MCF 10A (cell line): ENCODE results near the gene FGF14. TPM values are rescaled to one million over a fixed set of nuclear protein-coding genes. Genes with fewer than 3 reads are reported as not detected.

Experiments
- BruUV-seq: library from RNA; stranded (reverse); fragments of 400-500 nt; replicated peaks from 2 replicates; lab custom pipeline; 2021; lab: Mats Ljungman, UMichigan
- CTCF ChIA-PET: fragments of 300-600 bp; sonication (Branson Sonifier 250); formaldehyde crosslinking; extraction: SDS; loops from one replicate; lab custom pipeline; 2021; ENCODE audit warnings: antibody characterized with exemption, inconsistent platforms; lab: Yijun Ruan, JAX
- POLR2A ChIA-PET: fragments of 300-600, 350-650 bp; sonication (Branson Sonifier 250); formaldehyde crosslinking; extraction: SDS; loops from one replicate; lab custom pipeline; 2020; ENCODE audit warnings: antibody characterized with exemption, inconsistent platforms; lab: Yijun Ruan, JAX
- DNase-seq: peaks from one replicate; pipeline ENCODE4 v3.0.0-alpha.2; 2018; ENCODE audit not compliant: unreplicated experiment
- H3K27ac Mint-ChIP-seq: one replicate; pipeline ENCODE4 v1.8.0; 2022; ENCODE audit warnings: mild to moderate bottlenecking, low read depth, mixed read lengths; ENCODE audit not compliant: unreplicated experiment
- H3K27me3 Mint-ChIP-seq: one replicate; pipeline ENCODE4 v1.8.0; 2022; ENCODE audit warnings: mixed read lengths; ENCODE audit not compliant: insufficient read depth, unreplicated experiment
- H3K36me3 Mint-ChIP-seq: one replicate; pipeline ENCODE4 v1.8.0; 2022; ENCODE audit warnings: mild to moderate bottlenecking, moderate library complexity, mixed read lengths; ENCODE audit not compliant: insufficient read depth, unreplicated experiment
- H3K4me1 Mint-ChIP-seq: one replicate; pipeline ENCODE4 v1.8.0; 2022; ENCODE audit warnings: mixed read lengths; ENCODE audit not compliant: insufficient read depth, unreplicated experiment
- H3K4me3 Mint-ChIP-seq: one replicate; pipeline ENCODE4 v1.8.0; 2022; ENCODE audit warnings: mild to moderate bottlenecking, moderate library complexity, mixed read lengths; ENCODE audit not compliant: unreplicated experiment
- H3K9me3 Mint-ChIP-seq: one replicate; pipeline ENCODE4 v1.8.0; 2022; ENCODE audit warnings: mixed read lengths; ENCODE audit not compliant: unreplicated experiment
- intact Hi-C: fragments of 100-400 bp; cut with micrococcal nuclease; formaldehyde crosslinking; loops from 2 replicates; pipeline ENCODE4 v1.14.1; 2022
- total RNA-seq: library from RNA; stranded (reverse); gene quantifications from 2 replicates; pipeline ENCODE4 v1.2.3, GENCODE V29; 2022
- TF ChIP-seq, protein P1 (sequence below): fragments of 200-600 bp; IDR thresholded peaks from one replicate; pipeline ENCODE4 v1.8.0; 2022; ENCODE audit warnings: antibody characterized with exemption, mild to moderate bottlenecking; ENCODE audit not compliant: unreplicated experiment

Gene FGF14
- total RNA-seq, 1 experiment from 2014 or later, result not detected

DNA sequence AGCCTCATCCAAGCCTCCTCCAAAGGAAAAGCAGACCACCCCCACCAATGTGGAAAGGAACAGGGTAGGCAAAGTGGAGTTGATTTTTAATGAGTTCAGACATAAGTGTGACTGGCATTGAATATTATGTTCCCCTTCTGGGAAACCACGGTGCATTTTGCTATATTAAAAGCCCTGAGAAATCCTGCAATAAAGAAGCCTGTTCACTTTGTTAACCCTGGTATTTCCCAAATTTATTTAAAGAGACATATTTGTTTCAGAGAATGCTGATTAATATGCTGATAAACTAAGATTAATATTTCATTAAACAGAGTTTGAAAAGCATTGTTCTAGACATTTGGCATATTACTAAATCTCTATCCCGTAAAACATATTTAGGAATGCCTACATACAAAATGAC, 151.4 kb downstream of the FGF14 start:
- Mint-ChIP-seq H3K9me3 (no peaks in the 10 kb centered on the region), H3K4me1 (no peaks in the 10 kb centered on the region), H3K27me3 (no peaks in the 10 kb centered on the region), H3K36me3 (peaks cover 6% of the 10 kb centered on the region), H3K27ac (no peak overlapping the region), H3K4me3 (no peak overlapping the region)
- TF ChIP-seq, protein P1, sequence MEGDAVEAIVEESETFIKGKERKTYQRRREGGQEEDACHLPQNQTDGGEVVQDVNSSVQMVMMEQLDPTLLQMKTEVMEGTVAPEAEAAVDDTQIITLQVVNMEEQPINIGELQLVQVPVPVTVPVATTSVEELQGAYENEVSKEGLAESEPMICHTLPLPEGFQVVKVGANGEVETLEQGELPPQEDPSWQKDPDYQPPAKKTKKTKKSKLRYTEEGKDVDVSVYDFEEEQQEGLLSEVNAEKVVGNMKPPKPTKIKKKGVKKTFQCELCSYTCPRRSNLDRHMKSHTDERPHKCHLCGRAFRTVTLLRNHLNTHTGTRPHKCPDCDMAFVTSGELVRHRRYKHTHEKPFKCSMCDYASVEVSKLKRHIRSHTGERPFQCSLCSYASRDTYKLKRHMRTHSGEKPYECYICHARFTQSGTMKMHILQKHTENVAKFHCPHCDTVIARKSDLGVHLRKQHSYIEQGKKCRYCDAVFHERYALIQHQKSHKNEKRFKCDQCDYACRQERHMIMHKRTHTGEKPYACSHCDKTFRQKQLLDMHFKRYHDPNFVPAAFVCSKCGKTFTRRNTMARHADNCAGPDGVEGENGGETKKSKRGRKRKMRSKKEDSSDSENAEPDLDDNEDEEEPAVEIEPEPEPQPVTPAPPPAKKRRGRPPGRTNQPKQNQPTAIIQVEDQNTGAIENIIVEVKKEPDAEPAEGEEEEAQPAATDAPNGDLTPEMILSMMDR, result no peak
- intact Hi-C loops, result no loop called here
- no peak for DNase-seq
- BruUV-seq, result no TSS peak
- ChIA-PET CTCF (no interaction called here), POLR2A (no interaction called here)

DNA sequence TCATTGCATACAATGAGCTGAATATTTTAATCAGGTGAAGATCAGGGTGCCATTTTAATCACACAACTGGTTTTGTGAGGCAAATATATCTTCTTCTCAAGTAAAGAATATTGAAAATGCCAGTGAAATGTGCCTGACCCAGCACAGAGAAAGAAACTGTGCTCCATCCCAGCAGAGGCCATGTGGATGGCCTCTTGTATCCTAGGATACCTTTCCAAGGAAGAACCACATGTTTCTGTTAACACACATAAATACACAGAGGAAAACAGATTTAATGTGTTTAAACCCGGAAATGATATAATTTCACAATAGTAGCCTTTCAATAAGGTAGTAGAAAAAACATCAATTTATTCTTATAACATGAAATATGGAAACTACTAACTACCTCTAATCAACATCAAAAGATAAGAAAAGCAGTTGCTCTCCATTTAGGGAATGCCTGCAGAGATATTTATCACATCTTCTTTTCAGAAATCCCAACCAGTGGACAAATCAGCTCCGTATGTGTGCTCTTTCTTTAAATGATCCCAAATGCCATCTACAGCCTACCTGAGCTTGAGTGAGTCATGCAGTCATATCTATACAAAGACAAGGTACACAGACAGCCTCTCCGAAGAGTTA, 157.1 kb downstream of the FGF14 start:
- H3K27ac Mint-ChIP-seq, result no peak overlapping the region
- BruUV-seq, result no TSS peak

DNA sequence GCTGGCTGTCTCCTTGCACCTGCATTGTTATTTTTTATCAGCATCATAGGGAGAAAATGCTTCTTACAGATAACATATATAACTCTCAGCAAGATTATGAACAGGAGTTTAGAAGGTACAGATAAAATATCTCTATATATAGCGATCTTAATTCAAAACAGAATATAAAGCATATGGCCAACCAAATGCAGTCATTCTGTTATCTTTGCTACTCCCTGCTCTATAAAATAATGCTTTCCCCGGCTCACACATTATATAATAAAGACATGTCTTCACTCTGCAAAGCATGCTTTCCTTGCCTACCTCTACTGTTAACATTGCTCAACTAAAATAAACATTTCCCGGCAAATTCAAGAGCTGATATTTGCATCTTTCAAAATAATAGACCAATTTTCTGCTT, 161.7 kb downstream of the FGF14 start:
- intact Hi-C loops, result no loop called here
- Mint-ChIP-seq H3K4me3 (no peak overlapping the region), H3K27me3 (no peaks in the 10 kb centered on the region), H3K4me1 (no peaks in the 10 kb centered on the region), H3K27ac (no peak overlapping the region), H3K9me3 (no peaks in the 10 kb centered on the region), H3K36me3 (no peaks in the 10 kb centered on the region)
- BruUV-seq, result no TSS peak
- POLR2A ChIA-PET, result no interaction called here
- TF ChIP-seq, protein P1, result no peak
- no peak for DNase-seq
- CTCF ChIA-PET, result interaction anchor here (1.0 kb wide), 1 partner anchor 20 kb away, joined by 3 read pairs; no protein-coding TSS in a partner anchor

More for the DNA sequence above, 157.1 kb downstream of the FGF14 start:
- intact Hi-C loops, result no loop called here
- ChIA-PET CTCF (no interaction called here), POLR2A (no interaction called here)
- DNase-seq, result no peak
- Mint-ChIP-seq H3K27me3 (no peaks in the 10 kb centered on the region), H3K9me3 (no peaks in the 10 kb centered on the region), H3K36me3 (peaks cover 6% of the 10 kb centered on the region), H3K4me3 (no peak overlapping the region), H3K4me1 (no peaks in the 10 kb centered on the region)
- TF ChIP-seq, protein P1, result no peak

DNA sequence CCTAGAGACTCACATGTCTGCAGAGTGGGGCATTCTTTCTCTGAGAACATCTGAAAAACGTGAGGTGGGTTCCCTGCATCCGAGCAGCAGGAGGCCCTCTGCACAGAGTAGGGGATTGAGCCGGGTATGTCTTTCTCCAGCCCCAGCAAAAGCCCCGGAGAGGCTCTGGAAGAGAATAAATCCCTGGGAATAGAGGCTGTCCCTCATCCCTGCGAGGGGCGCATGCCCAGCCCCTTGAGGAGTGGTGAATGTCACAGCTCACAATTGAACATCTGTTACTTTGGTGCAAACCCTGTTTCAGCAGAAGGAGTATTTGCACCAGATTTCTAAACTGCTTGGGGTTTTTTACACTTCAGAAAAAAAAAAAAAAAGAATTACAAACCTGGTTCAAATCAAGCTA, 164.6 kb downstream of the FGF14 start:
- no peak overlapping the region for H3K4me3 Mint-ChIP-seq
- ChIA-PET CTCF (no interaction called here), POLR2A (no interaction called here)
- H3K27ac Mint-ChIP-seq, result no peak overlapping the region
- no TSS peak for BruUV-seq
- no peaks in the 10 kb centered on the region for H3K36me3 Mint-ChIP-seq
- intact Hi-C loops, result no loop called here
- no peaks in the 10 kb centered on the region for H3K9me3 Mint-ChIP-seq
- peaks cover 12% of the 10 kb centered on the region for H3K4me1 Mint-ChIP-seq
- no peak for DNase-seq
- TF ChIP-seq, protein P1, result no peak
- H3K27me3 Mint-ChIP-seq, result no peaks in the 10 kb centered on the region
